ENCODE measurements around the gene CXCL9.

CXCL9 gene

GRCh38 chr4:76035141-76035540 is 27.8 kb upstream of the CXCL9 start:
- Histone ChIP-seq H3K27me3 (ENCODE audit: insufficient read depth, low read length) (no peaks in the 10 kb centered on the region), H3K9ac (ENCODE audit: low read depth, low read length) (no peak overlapping the region), H3K27ac (ENCODE audit: low read length) (no peak overlapping the region), H3K4me3 (ENCODE audit: low read length) (no peak overlapping the region), H3K4me1 (ENCODE audit: insufficient read depth, low read length) (no peaks in the 10 kb centered on the region), H3K9me3 (ENCODE audit: insufficient read depth, low read depth, low read length) (no peaks in the 10 kb centered on the region), H3K36me3 (ENCODE audit: insufficient read depth, low read depth, low read length) (no peaks in the 10 kb centered on the region)

GRCh38 chr4:76029300-76029699 is 22.0 kb upstream of the CXCL9 start:
- Histone ChIP-seq H3K27me3 (ENCODE audit: insufficient read depth, low read length) (no peaks in the 10 kb centered on the region), H3K9me3 (ENCODE audit: insufficient read depth, low read depth, low read length) (no peaks in the 10 kb centered on the region), H3K9ac (ENCODE audit: low read depth, low read length) (no peak overlapping the region), H3K27ac (ENCODE audit: low read length) (no peak overlapping the region), H3K4me1 (ENCODE audit: insufficient read depth, low read length) (no peaks in the 10 kb centered on the region), H3K36me3 (ENCODE audit: insufficient read depth, low read depth, low read length) (no peaks in the 10 kb centered on the region), H3K4me3 (ENCODE audit: low read length) (no peak overlapping the region)

DNA sequence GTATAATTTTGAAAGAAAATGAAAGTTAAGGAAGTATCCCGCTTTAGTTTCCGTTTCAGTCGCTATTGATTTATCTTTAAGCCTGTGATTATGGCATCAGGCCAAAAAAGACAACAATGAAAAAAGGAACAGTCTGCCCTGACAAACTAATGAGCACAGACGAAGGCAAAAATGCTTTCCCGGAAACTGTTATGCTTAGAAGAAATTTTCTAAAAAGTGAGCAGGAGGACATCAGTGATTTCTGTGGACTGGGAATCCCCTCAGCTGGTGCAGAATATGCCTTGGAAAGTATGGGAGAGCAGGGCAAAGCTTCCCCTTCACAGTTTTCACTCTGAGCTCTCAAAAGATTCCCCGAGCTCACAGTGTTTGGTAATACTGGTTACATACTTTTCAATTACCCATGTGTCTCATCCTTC is 21.0 kb upstream of the CXCL9 start:
- H3K9ac ChIP-seq (ENCODE audit: low read depth, low read length) = no peak overlapping the region
- H3K4me3 ChIP-seq (ENCODE audit: low read length) = no peak overlapping the region
- no peaks in the 10 kb centered on the region for H3K9me3 ChIP-seq (ENCODE audit: insufficient read depth, low read depth, low read length)
- H3K36me3 ChIP-seq (ENCODE audit: insufficient read depth, low read depth, low read length) = no peaks in the 10 kb centered on the region
- no peak overlapping the region for H3K27ac ChIP-seq (ENCODE audit: low read length)
- no peaks in the 10 kb centered on the region for H3K27me3 ChIP-seq (ENCODE audit: insufficient read depth, low read length)
- no peaks in the 10 kb centered on the region for H3K4me1 ChIP-seq (ENCODE audit: insufficient read depth, low read length)

GRCh38 chr4:76024065-76024464 is 16.8 kb upstream of the CXCL9 start:
- H3K4me3 ChIP-seq (ENCODE audit: low read length) = no peak overlapping the region
- H3K9me3 ChIP-seq (ENCODE audit: insufficient read depth, low read depth, low read length) = no peaks in the 10 kb centered on the region
- no peaks in the 10 kb centered on the region for H3K4me1 ChIP-seq (ENCODE audit: insufficient read depth, low read length)
- H3K36me3 ChIP-seq (ENCODE audit: insufficient read depth, low read depth, low read length) = no peaks in the 10 kb centered on the region
- no peaks in the 10 kb centered on the region for H3K27me3 ChIP-seq (ENCODE audit: insufficient read depth, low read length)
- no peak overlapping the region for H3K9ac ChIP-seq (ENCODE audit: low read depth, low read length)
- no peak overlapping the region for H3K27ac ChIP-seq (ENCODE audit: low read length)

GRCh38 chr4:76023389-76023788 is 16.1 kb upstream of the CXCL9 start, which contains the start of gene CXCL10:
TSS of gene CXCL10 (minus strand) at chr4:76023497. CDS start at chr4:76023431, 66 bp downstream.
- H3K4me3 ChIP-seq (ENCODE audit: low read length) = no peak within 1 kb of the TSS
- no peaks in the 10 kb centered on the region for H3K4me1 ChIP-seq (ENCODE audit: insufficient read depth, low read length)
- no peak within 1 kb of the TSS for H3K27ac ChIP-seq (ENCODE audit: low read length)
- no peak within 1 kb of the TSS for H3K9ac ChIP-seq (ENCODE audit: low read depth, low read length)
- no peaks in the 10 kb centered on the region for H3K27me3 ChIP-seq (ENCODE audit: insufficient read depth, low read length)
- H3K36me3 ChIP-seq (ENCODE audit: insufficient read depth, low read depth, low read length) = no peaks in the 10 kb centered on the region
- no peaks in the 10 kb centered on the region for H3K9me3 ChIP-seq (ENCODE audit: insufficient read depth, low read depth, low read length)

GRCh38 chr4:76022677-76023076 is 15.4 kb upstream of the CXCL9 start:
- Histone ChIP-seq H3K4me3 (ENCODE audit: low read length) (no peak overlapping the region), H3K9me3 (ENCODE audit: insufficient read depth, low read depth, low read length) (no peaks in the 10 kb centered on the region)

GRCh38 chr4:76022031-76022430 is 14.7 kb upstream of the CXCL9 start:
- Histone ChIP-seq H3K9me3 (ENCODE audit: insufficient read depth, low read depth, low read length) (no peaks in the 10 kb centered on the region), H3K4me1 (ENCODE audit: insufficient read depth, low read length) (no peaks in the 10 kb centered on the region), H3K27ac (ENCODE audit: low read length) (no peak overlapping the region), H3K4me3 (ENCODE audit: low read length) (no peak overlapping the region), H3K9ac (ENCODE audit: low read depth, low read length) (no peak overlapping the region), H3K36me3 (ENCODE audit: insufficient read depth, low read depth, low read length) (no peaks in the 10 kb centered on the region), H3K27me3 (ENCODE audit: insufficient read depth, low read length) (no peaks in the 10 kb centered on the region)

More at GRCh38 chr4:76022677-76023076, 15.4 kb upstream of the CXCL9 start:
- Histone ChIP-seq H3K36me3 (ENCODE audit: insufficient read depth, low read depth, low read length) (no peaks in the 10 kb centered on the region), H3K4me1 (ENCODE audit: insufficient read depth, low read length) (no peaks in the 10 kb centered on the region), H3K9ac (ENCODE audit: low read depth, low read length) (no peak overlapping the region), H3K27ac (ENCODE audit: low read length) (no peak overlapping the region), H3K27me3 (ENCODE audit: insufficient read depth, low read length) (no peaks in the 10 kb centered on the region)

GRCh38 chr4:76017056-76017686 is 9.9 kb upstream of the CXCL9 start:
- Histone ChIP-seq H3K4me3 (ENCODE audit: low read length) (no peak overlapping the region), H3K4me1 (ENCODE audit: insufficient read depth, low read length) (peaks cover 4% of the 10 kb centered on the region), H3K27me3 (ENCODE audit: insufficient read depth, low read length) (no peaks in the 10 kb centered on the region), H3K27ac (ENCODE audit: low read length) (no peak overlapping the region), H3K9ac (ENCODE audit: low read depth, low read length) (no peak overlapping the region), H3K36me3 (ENCODE audit: insufficient read depth, low read depth, low read length) (no peaks in the 10 kb centered on the region), H3K9me3 (ENCODE audit: insufficient read depth, low read depth, low read length) (no peaks in the 10 kb centered on the region)

DNA sequence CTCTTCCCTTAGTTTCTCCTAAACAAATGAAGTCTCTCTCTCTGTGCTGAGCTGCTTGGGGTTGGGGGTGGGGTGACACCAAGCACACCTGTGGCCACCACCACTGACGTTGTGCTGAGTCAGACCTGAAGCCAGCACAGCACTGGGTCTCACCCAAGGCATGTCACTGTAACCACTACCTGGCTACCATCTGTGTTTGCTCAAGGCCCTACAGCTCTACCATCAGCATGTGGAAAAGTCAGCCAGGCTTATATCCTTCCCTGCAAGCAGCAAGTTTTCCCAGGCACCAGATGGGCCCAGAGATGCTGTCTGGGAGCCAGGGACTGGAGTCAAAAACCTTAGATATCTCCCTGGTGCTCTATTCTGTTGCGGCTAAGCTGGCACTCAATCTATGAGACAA is 9.1 kb upstream of the CXCL9 start:
- H3K27me3 ChIP-seq (ENCODE audit: insufficient read depth, low read length) = no peaks in the 10 kb centered on the region
- H3K9me3 ChIP-seq (ENCODE audit: insufficient read depth, low read depth, low read length) = no peaks in the 10 kb centered on the region
- peaks cover 11% of the 10 kb centered on the region for H3K4me1 ChIP-seq (ENCODE audit: insufficient read depth, low read length)
- H3K4me3 ChIP-seq (ENCODE audit: low read length) = no peak overlapping the region
- no peaks in the 10 kb centered on the region for H3K36me3 ChIP-seq (ENCODE audit: insufficient read depth, low read depth, low read length)
- no peak overlapping the region for H3K27ac ChIP-seq (ENCODE audit: low read length)
- no peak overlapping the region for H3K9ac ChIP-seq (ENCODE audit: low read depth, low read length)

DNA sequence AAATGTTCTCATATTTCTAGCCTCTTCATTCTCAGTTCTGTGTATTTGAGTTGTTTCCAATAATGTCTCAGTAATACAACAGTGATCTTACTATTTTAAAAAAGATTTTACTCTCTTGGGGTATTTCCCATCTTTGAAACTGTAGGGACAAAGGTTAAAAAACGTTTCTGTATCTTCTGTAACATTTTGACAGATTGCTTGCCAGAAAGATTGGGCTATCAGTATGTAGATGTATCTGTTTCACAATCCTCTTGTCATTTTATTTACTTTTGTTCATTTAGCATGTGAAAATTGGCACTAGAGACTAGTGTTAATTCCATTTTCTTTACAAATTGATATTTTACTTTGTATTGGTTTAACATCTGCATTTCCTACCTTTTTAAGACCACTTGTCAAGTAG is 6.2 kb upstream of the CXCL9 start:
- H3K4me3 ChIP-seq (ENCODE audit: low read length) = no peak overlapping the region
- no peaks in the 10 kb centered on the region for H3K27me3 ChIP-seq (ENCODE audit: insufficient read depth, low read length)
- peaks cover 11% of the 10 kb centered on the region for H3K4me1 ChIP-seq (ENCODE audit: insufficient read depth, low read length)
- no peak overlapping the region for H3K9ac ChIP-seq (ENCODE audit: low read depth, low read length)
- no peaks in the 10 kb centered on the region for H3K9me3 ChIP-seq (ENCODE audit: insufficient read depth, low read depth, low read length)
- no peak overlapping the region for H3K27ac ChIP-seq (ENCODE audit: low read length)
- H3K36me3 ChIP-seq (ENCODE audit: insufficient read depth, low read depth, low read length) = no peaks in the 10 kb centered on the region

GRCh38 chr4:76012388-76012801 is 5.1 kb upstream of the CXCL9 start:
- Histone ChIP-seq H3K9ac (ENCODE audit: low read depth, low read length) (peak overlapping the region; percentile 58; the same call in 1 of the 2 replicates), H3K27ac (ENCODE audit: low read length) (no peak overlapping the region), H3K9me3 (ENCODE audit: insufficient read depth, low read depth, low read length) (no peaks in the 10 kb centered on the region), H3K4me3 (ENCODE audit: low read length) (no peak overlapping the region), H3K4me1 (ENCODE audit: insufficient read depth, low read length) (peaks cover 11% of the 10 kb centered on the region), H3K27me3 (ENCODE audit: insufficient read depth, low read length) (no peaks in the 10 kb centered on the region), H3K36me3 (ENCODE audit: insufficient read depth, low read depth, low read length) (no peaks in the 10 kb centered on the region)

- H3K36me3 ChIP-seq (ENCODE audit: insufficient read depth, low read depth, low read length) = no peaks in the 10 kb centered on the region
- H3K4me1 ChIP-seq (ENCODE audit: insufficient read depth, low read length) = peaks cover 11% of the 10 kb centered on the region
- no peaks in the 10 kb centered on the region for H3K9me3 ChIP-seq (ENCODE audit: insufficient read depth, low read depth, low read length)
- H3K27me3 ChIP-seq (ENCODE audit: insufficient read depth, low read length) = no peaks in the 10 kb centered on the region
- H3K4me3 ChIP-seq (ENCODE audit: low read length) = no peak overlapping the region
- no peak overlapping the region for H3K27ac ChIP-seq (ENCODE audit: low read length)
- H3K9ac ChIP-seq (ENCODE audit: low read depth, low read length) = peak overlapping the region; percentile 58; the same call in 1 of the 2 replicates
Measured at GRCh38 chr4:76011700-76012387, 4.5 kb upstream of the CXCL9 start.
